Kidney epithelial cell (primary cell): Measurements from ENCODE around the gene FGFBP3. TPM values are rescaled to one million over a fixed set of nuclear protein-coding genes. Genes with fewer than 3 reads are reported as not detected.

Source experiments
- DNase-seq: peaks from one replicate; pipeline ENCODE4 v3.0.0-alpha.2; 2010; ENCODE audit warnings: low read depth
- H3K27me3 ChIP-seq: 2 replicates; pipeline ENCODE4 v1.6.0; 2011; ENCODE audit warnings: low read length; ENCODE audit not compliant: control insufficient read depth, insufficient read depth
- H3K36me3 ChIP-seq: 2 replicates; pipeline ENCODE4 v1.5.1; 2011; ENCODE audit warnings: low read length; ENCODE audit not compliant: control insufficient read depth, insufficient read depth
- H3K4me3 ChIP-seq: 2 replicates; pipeline ENCODE4 v1.5.1; 2011; ENCODE audit warnings: low read depth, mild to moderate bottlenecking, control low read depth, low read length
- total RNA-seq: library from RNA; depleted of rRNA; stranded (reverse); fragments of >200 nt; gene quantifications from 2 replicates; pipeline ENCODE4 v1.2.3, GENCODE V29; 2015
- TF ChIP-seq, protein P1 (sequence below): IDR thresholded peaks from 2 replicates; pipeline ENCODE4 v1.5.1; 2011; ENCODE audit warnings: mild to moderate bottlenecking, moderate library complexity, low read length, control low read depth, inconsistent platforms; ENCODE audit not compliant: insufficient read depth, poor library complexity, severe bottlenecking

The FGFBP3 gene
- total RNA-seq, 1 donor from 2014 or later: 0.42 TPM

DNA sequence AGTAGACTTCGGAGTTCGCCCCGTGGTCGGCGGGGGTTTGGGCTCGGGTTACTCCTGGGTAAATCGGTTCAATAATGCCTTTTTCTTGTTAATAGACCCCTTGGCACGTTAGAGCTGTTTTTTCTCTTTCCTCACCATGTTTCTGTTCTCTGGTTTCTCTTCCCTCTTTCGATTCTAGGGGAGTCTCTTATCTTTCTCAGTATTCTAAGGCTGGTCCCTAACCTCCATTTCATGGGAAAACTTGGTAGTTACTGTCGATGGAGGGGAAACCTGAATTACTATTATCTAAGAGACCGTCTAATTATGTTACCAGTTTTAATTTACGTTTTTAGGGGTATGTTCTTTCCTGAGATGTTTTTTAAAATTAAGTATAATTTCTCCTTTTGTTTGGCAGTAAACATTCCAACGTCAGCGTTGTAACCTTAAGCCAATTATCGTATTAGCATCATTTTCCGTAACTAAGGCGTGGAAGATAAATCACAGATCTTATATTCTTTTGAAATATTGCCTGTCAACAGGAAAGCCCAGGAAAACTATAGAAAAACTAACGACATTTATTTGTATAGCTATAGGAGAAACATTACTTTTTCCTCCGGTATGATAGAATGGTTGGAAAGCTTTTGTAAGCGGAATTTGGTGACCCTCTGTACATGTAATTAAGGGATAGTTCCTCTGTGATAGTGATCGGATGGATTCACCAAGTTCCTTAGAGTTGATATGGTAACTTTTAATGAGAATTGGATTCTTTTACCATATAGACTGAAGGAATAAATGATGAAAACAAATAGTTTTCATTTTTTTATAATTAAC lies 15.1 kb upstream of the FGFBP3 start:
- peak overlapping the region; percentile 97 for H3K4me3 ChIP-seq
- TF ChIP-seq, protein P1, sequence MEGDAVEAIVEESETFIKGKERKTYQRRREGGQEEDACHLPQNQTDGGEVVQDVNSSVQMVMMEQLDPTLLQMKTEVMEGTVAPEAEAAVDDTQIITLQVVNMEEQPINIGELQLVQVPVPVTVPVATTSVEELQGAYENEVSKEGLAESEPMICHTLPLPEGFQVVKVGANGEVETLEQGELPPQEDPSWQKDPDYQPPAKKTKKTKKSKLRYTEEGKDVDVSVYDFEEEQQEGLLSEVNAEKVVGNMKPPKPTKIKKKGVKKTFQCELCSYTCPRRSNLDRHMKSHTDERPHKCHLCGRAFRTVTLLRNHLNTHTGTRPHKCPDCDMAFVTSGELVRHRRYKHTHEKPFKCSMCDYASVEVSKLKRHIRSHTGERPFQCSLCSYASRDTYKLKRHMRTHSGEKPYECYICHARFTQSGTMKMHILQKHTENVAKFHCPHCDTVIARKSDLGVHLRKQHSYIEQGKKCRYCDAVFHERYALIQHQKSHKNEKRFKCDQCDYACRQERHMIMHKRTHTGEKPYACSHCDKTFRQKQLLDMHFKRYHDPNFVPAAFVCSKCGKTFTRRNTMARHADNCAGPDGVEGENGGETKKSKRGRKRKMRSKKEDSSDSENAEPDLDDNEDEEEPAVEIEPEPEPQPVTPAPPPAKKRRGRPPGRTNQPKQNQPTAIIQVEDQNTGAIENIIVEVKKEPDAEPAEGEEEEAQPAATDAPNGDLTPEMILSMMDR: no peak
- no peak for DNase-seq
- no peaks in the 10 kb centered on the region for H3K27me3 ChIP-seq
- H3K36me3 ChIP-seq: no peaks in the 10 kb centered on the region

DNA sequence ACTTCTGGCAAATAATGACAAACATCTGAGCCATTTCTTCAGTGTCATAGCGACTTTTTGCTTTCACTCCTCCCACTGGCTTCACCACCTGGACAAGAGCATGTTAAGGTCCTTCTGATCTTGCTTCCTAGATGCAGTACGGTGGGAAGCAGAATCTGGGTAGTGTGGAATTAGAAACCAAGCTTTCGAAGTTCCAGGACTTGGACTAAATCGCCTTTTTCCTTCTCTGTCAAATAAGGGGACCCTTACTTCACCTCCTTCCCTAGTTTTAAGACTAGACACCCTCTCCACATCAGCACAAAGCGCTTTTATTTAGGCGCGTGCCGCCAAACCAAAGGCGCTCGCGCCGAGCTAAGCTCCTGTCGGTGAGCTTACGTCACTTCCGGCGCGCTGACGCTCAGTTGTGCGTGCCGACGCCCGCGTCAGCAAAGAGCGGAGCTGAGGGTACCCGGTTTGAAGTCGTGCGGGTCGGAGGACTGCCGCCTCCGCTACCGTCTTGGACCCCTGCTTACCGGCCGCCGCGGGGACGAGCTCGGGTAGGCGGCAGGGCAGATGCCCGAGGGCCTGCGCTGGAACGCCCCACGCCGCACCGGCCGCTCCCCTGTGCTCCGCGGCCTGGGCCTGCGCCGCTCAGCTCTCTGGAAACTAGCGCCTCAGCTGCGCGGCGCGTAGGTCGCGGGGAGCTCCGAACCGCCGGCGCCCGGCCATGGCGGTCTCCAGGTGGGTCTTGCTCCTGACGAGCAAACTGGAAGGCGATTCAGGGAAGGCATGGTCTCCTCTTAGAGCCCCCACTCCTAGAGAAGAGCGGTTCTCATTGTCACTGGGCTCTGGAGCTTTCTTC lies 14.3 kb upstream of the FGFBP3 start, which contains the start of gene BTAF1:
TSS of gene BTAF1 (plus strand) at position 400 of the 841 bp plus-strand sequence. CDS start at position 707, 307 bp downstream.
- Histone ChIP-seq H3K4me3 (peak within 1 kb of the TSS; percentile 97), H3K36me3 (no peaks in the 10 kb centered on the region), H3K27me3 (no peaks in the 10 kb centered on the region)
- TF ChIP-seq, protein P1: no peak
- DNase-seq: peak; percentile 73

DNA sequence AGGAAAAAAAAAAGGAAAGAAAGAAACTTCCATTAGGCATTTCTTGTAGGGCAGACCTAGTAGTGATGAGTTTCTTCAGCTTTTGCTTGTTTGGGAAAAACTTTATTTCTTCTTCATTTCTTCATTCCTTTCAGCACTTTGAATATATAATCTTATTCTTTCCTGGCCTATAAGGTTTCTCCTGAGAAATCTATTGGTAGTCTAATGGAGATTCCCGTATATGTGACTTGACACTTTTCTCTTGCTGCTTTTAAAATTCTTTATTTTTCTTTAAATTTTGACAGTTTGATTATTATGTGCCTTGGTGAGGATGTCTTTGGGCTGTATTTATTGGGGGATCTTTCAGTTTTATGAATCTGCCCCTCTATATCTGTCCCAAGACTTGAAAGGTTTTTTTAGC lies 10.4 kb upstream of the FGFBP3 start:
- no peak for DNase-seq
- no peaks in the 10 kb centered on the region for H3K27me3 ChIP-seq
- no peak overlapping the region for H3K4me3 ChIP-seq
- no peaks in the 10 kb centered on the region for H3K36me3 ChIP-seq
- TF ChIP-seq, protein P1: no peak

DNA sequence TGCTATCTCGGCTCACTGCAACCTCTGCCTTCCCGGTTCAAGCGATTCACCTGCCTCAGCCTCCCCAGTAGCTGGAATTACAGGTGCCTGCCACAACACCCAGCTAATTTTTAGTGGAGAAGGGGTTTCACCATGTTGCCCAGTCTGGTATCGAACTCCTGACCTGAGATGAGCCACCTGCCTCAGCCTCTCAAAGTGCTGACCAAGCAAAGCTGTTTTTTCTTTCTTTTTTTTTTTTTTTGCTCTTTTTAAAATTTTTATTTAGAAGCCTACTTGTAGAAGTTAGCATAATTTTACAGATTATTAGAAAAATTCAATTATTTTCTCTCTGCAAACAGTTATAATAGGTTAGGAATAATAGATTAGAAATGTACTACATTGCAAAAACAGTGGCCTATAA lies 1.2 kb upstream of the FGFBP3 start:
- H3K27me3 ChIP-seq: no peaks in the 10 kb centered on the region
- H3K36me3 ChIP-seq: no peaks in the 10 kb centered on the region
- TF ChIP-seq, protein P1: no peak
- H3K4me3 ChIP-seq: no peak overlapping the region
- DNase-seq: no peak

DNA sequence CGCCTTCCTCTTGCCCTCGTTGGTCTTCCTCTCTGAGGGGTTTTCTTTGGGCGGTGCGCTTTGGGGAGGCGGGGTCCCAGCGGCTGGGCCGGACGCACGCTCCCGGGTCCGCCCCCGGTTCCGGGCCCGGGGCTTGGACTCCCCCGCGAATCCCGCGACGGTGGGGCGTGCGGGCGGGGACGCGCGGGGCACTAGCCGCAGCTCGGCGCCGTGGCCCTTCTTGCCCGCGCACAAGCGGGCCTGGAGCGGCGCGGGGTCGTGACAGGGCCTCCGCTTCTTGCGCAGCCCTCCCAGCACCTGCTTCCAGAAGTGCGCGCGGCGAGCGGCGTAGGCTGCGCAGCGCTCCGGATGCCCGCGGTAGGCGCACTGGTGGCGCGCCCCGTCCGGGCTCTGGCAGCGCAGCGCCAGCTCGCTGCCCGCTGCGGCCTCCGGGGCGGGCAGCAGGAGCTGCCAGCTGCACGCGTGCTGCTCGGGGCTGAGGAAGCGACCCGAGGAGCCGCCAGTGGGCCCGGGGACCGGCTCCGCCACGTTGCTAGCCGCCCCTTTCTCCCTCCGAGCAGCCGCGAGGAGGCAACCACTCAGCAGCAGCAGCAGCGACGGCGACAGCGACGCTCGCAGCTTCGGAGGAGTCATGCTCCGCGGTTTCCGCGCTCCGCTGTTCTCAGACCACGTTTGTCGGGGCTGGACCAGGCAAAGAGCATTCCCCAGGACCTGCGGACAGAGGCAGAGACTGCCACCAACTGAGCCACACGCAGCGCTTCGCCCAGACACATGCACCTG lies 759 bp downstream of the FGFBP3 start:
- DNase-seq: no peak
- peak overlapping the region; percentile 52 for H3K4me3 ChIP-seq
- no peaks in the 10 kb centered on the region for H3K36me3 ChIP-seq

More for the DNA sequence above, 759 bp downstream of the FGFBP3 start:
- H3K27me3 ChIP-seq: no peaks in the 10 kb centered on the region
- TF ChIP-seq, protein P1: peak; percentile 34
